ENCODE measurements around the gene EXOC6. TPM values are rescaled to one million over a fixed set of nuclear protein-coding genes. Genes with fewer than 3 reads are reported as not detected.
A peak's percentile ranks its signal among the peaks of the same experiment; 100 is the strongest.

EXOC6 gene
- total RNA-seq, 1 donor from 2014 or later: 25.6 TPM

GRCh38 chr10:93060887-93061593, 212.7 kb downstream of the EXOC6 start:
- H3K27me3 ChIP-seq: peaks cover 71% of the 10 kb centered on the region
- no peak overlapping the region for H2AFZ ChIP-seq (replicated peaks)
- H3K9ac ChIP-seq: no peak overlapping the region
- no peak for DNase-seq (ENCODE audit: low spot score)
- peaks cover 8% of the 10 kb centered on the region for H3K4me1 Mint-ChIP-seq
- TF ChIP-seq EZH2phosphoT487 (IDR thresholded peaks at IDR 0.05): no peak
- H3K36me3 ChIP-seq: no peaks in the 10 kb centered on the region
- no peaks in the 10 kb centered on the region for H3K9me3 ChIP-seq (ENCODE audit: low read depth)
- peaks cover 12% of the 10 kb centered on the region for H3F3A ChIP-seq (ENCODE audit: low read depth)
- H3K27ac ChIP-seq: no peak overlapping the region
- peaks cover 3% of the 10 kb centered on the region for H4K20me1 ChIP-seq (ENCODE audit: low read depth)
- H3K9me3 Mint-ChIP-seq: peaks cover 16% of the 10 kb centered on the region
- no peak overlapping the region for H3K27ac Mint-ChIP-seq
- peaks cover 30% of the 10 kb centered on the region for H3K36me3 Mint-ChIP-seq
- peaks cover 12% of the 10 kb centered on the region for H3K4me1 ChIP-seq
- H3K4me3 ChIP-seq: no peak overlapping the region
- H3K4me3 Mint-ChIP-seq: no peak overlapping the region
- no peak overlapping the region for H3K4me2 ChIP-seq
- H3K79me2 ChIP-seq (ENCODE audit: low read depth): no peaks in the 10 kb centered on the region
- H3K27me3 Mint-ChIP-seq (ENCODE audit: insufficient read depth, low read depth): peaks cover 44% of the 10 kb centered on the region

DNA sequence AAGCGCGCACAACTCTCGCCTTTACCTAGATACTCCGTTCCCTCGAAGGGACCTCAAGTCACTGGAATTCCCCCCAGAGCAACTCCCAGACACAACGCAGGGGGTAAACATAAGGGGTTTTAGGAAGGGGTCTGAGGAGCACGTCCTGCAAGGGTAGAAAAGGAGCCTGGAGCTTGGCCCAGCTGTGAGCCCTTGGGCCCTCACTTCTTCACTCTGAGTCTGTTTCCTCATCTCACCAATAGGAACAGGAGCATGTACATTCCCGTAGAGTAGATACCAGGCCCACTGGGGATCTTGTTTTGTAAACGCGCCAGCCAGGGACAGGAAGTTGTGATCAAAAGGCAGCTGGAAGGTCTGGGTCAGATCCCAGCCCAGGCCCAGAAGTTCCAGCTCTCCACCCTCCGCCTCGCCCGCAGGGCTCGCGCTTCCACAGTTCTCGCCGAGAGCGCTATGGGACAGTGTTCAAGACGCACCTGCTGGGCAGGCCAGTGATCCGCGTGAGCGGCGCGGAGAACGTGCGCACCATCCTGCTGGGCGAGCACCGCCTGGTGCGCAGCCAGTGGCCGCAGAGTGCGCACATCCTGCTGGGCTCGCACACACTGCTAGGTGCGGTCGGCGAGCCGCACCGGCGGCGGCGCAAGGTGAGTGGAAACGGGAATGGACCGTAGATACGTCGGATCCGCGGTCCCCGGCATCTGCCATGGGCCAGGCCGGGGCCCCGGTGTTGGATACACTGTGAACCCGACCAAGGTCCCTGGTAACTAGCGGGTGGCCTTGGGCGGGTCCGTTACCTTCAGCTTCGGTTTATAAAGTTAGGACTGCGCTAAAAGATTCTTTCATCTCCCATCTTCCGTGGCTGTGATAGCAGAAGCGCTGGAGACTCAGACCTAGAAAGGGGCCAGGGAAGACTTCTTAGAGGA, 213.5 kb downstream of the EXOC6 start:
- Mint-ChIP-seq H3K27me3 (ENCODE audit: insufficient read depth, low read depth) (peaks cover 51% of the 10 kb centered on the region), H3K9me3 (peaks cover 16% of the 10 kb centered on the region), H3K4me1 (peaks cover 8% of the 10 kb centered on the region), H3K27ac (no peak overlapping the region), H3K4me3 (peak overlapping the region; percentile 78), H3K36me3 (peaks cover 27% of the 10 kb centered on the region)
- no peaks in the 10 kb centered on the region for H3K36me3 ChIP-seq
- H4K20me1 ChIP-seq (ENCODE audit: low read depth): peaks cover 7% of the 10 kb centered on the region
- no peaks in the 10 kb centered on the region for H3K9me3 ChIP-seq (ENCODE audit: low read depth)
- H3K79me2 ChIP-seq (ENCODE audit: low read depth): no peaks in the 10 kb centered on the region
- H3K4me3 ChIP-seq: no peak overlapping the region
- no peak overlapping the region for H3K27ac ChIP-seq
- peaks cover 8% of the 10 kb centered on the region for H3F3A ChIP-seq (ENCODE audit: low read depth)
- no peak overlapping the region for H3K9ac ChIP-seq
- peaks cover 3% of the 10 kb centered on the region for H3K4me1 ChIP-seq
- H3K27me3 ChIP-seq: peaks cover 79% of the 10 kb centered on the region
- TF ChIP-seq CTCF (IDR thresholded peaks at IDR 0.05): no peak
- no peak for TF ChIP-seq EZH2 (IDR thresholded peaks at IDR 0.05)
- no peak for TF ChIP-seq EZH2phosphoT487 (IDR thresholded peaks at IDR 0.05)
- H2AFZ ChIP-seq (replicated peaks): no peak overlapping the region
- DNase-seq (ENCODE audit: low spot score): no peak
- H3K4me2 ChIP-seq: no peak overlapping the region

DNA sequence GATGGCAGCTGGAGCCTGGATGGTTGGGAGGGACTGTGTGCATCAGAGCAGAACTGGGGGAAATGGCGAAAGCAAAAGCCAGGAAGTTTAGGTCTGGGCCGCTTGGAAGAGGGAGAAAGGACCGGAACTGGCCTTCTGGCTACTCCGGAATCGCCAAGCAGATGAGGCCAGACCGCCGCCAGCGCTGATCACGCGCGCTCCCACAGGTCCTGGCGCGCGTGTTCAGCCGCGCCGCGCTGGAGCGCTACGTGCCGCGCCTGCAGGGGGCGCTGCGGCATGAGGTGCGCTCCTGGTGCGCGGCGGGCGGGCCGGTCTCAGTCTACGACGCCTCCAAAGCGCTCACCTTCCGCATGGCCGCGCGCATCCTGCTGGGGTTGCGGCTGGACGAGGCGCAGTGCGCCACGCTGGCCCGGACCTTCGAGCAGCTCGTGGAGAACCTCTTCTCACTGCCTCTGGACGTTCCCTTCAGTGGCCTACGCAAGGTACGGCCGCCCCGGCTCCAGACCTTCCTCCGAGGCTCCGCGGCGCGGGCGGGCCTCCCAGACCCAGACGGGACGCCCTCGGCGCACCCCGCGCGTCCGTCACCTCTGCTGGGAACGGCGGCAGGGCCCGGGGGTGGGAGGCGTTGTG, 214.3 kb downstream of the EXOC6 start:
- H3K36me3 Mint-ChIP-seq: peaks cover 24% of the 10 kb centered on the region
- Histone ChIP-seq H3K4me3 (no peak overlapping the region), H4K20me1 (ENCODE audit: low read depth) (peaks cover 15% of the 10 kb centered on the region), H3K9ac (no peak overlapping the region), H3K79me2 (ENCODE audit: low read depth) (no peaks in the 10 kb centered on the region), H2AFZ (replicated peaks) (peak overlapping the region; percentile 68), H3K27me3 (peaks cover 86% of the 10 kb centered on the region), H3K36me3 (no peaks in the 10 kb centered on the region), H3K4me2 (peak overlapping the region; percentile 27), H3K27ac (no peak overlapping the region), H3K9me3 (ENCODE audit: low read depth) (no peaks in the 10 kb centered on the region), H3F3A (ENCODE audit: low read depth) (peaks cover 16% of the 10 kb centered on the region), H3K4me1 (no peaks in the 10 kb centered on the region)
- H3K27me3 Mint-ChIP-seq (ENCODE audit: insufficient read depth, low read depth): peaks cover 59% of the 10 kb centered on the region
- peaks cover 16% of the 10 kb centered on the region for H3K9me3 Mint-ChIP-seq
- peak; percentile 61 for DNase-seq (ENCODE audit: low spot score)
- peaks cover 8% of the 10 kb centered on the region for H3K4me1 Mint-ChIP-seq
- peak overlapping the region; percentile 78 for H3K4me3 Mint-ChIP-seq
- no peak for TF ChIP-seq EZH2phosphoT487 (IDR thresholded peaks at IDR 0.05)
- peak; percentile 49 for TF ChIP-seq EZH2 (IDR thresholded peaks at IDR 0.05)
- peak; percentile 53 for TF ChIP-seq CTCF (IDR thresholded peaks at IDR 0.05)
- no peak overlapping the region for H3K27ac Mint-ChIP-seq
